T-cell (primary cell): ENCODE results near the gene HES4. TPM values are rescaled to one million over a fixed set of nuclear protein-coding genes. Genes with fewer than 3 reads are reported as not detected.

Source experiments
- ATAC-seq, 4 experiments: fragments of 200-7000 bp in 3 of 4; fragments of 150-1000 bp in 1 of 4; cut with Tn5 transposase; replicated peaks in 1 of 4; 1 replicate in 3 of 4; 2 replicates in 1 of 4; pipeline ENCODE4 v1.10.0; 2021; ENCODE audit warnings: moderate library complexity in 3 of 4, mild to moderate bottlenecking in 2 of 4, moderate number of reproducible peaks in 1 of 4
- CTCF ChIA-PET, 2 donors: fragments of 300-600 bp; sonication (Branson Sonifier 250); formaldehyde crosslinking; loops; one replicate each; lab custom pipeline; 2022; ENCODE audit warnings: antibody characterized with exemption in 2 of 2; lab: Charles Lee
- POLR2A ChIA-PET, 2 donors: fragments of 300-600 bp; sonication (Branson Sonifier 250); formaldehyde crosslinking; loops; one replicate each; lab custom pipeline; 2022; ENCODE audit warnings: antibody characterized with exemption in 2 of 2; lab: Charles Lee
- DNase-seq, 35 experiments: peaks; one replicate each; pipeline versions ENCODE4 v3.0.0 to v3.0.0-alpha.2; 2013 to 2023
- H3K27ac ChIP-seq: one replicate; pipeline ENCODE4 v1.5.1; 2013; ENCODE audit warnings: low read length
- H3K27me3 ChIP-seq, 2 experiments: replicated peaks in 1 of 2; 1 replicate in 1 of 2; 2 replicates in 1 of 2; pipeline versions ENCODE4 v1.6.1 to v1.7.0; 2013; ENCODE audit warnings: low read length in 1 of 2, mixed read lengths in 1 of 2; ENCODE audit not compliant: control insufficient read depth in 2 of 2, insufficient read depth in 2 of 2; ENCODE audit errors: extremely low read depth in 1 of 2
- H3K36me3 ChIP-seq, 2 donors: 1 replicate in 1 of 2; 2 replicates in 1 of 2; pipeline versions ENCODE4 v1.6.1 to v1.7.0; 2013; ENCODE audit warnings: low read length in 1 of 2; ENCODE audit not compliant: control insufficient read depth in 2 of 2, insufficient read depth in 1 of 2; ENCODE audit errors: extremely low read depth in 1 of 2
- H3K4me1 ChIP-seq, 2 experiments: 1 replicate in 1 of 2; 2 replicates in 1 of 2; pipeline versions ENCODE4 v1.6.1 to v1.7.0; 2013; ENCODE audit warnings: low read length in 2 of 2, mixed read lengths in 1 of 2; ENCODE audit not compliant: insufficient read depth in 2 of 2, control insufficient read depth in 1 of 2; ENCODE audit errors: extremely low read depth in 1 of 2
- H3K4me3 ChIP-seq, 2 donors: 1 replicate in 1 of 2; 2 replicates in 1 of 2; pipeline versions ENCODE4 v1.5.1 to v1.7.0; 2013; ENCODE audit warnings: mild to moderate bottlenecking in 2 of 2, low read length in 1 of 2, moderate library complexity in 1 of 2; ENCODE audit not compliant: control insufficient read depth in 1 of 2; ENCODE audit errors: extremely low read depth in 1 of 2
- H3K9me3 ChIP-seq: 2 replicates; pipeline ENCODE4 v1.7.0; 2013
- H3K27ac Mint-ChIP-seq, 2 donors: one replicate each; pipeline ENCODE4 v1.8.0; 2020 to 2021; ENCODE audit warnings: mild to moderate bottlenecking in 2 of 2, mixed read lengths in 2 of 2
- H3K27me3 Mint-ChIP-seq, 2 donors: one replicate each; pipeline ENCODE4 v1.8.0; 2021 to 2022; ENCODE audit warnings: mixed read lengths in 2 of 2
- H3K36me3 Mint-ChIP-seq: one replicate; pipeline ENCODE4 v1.8.0; 2021; ENCODE audit warnings: mixed read lengths
- H3K4me1 Mint-ChIP-seq, 3 donors: one replicate each; pipeline ENCODE4 v1.8.0; 2020 to 2022; ENCODE audit warnings: mixed read lengths in 3 of 3, mild to moderate bottlenecking in 1 of 3
- H3K4me3 Mint-ChIP-seq, 3 donors: one replicate each; pipeline ENCODE4 v1.8.0; 2020 to 2022; ENCODE audit warnings: mild to moderate bottlenecking in 3 of 3, mixed read lengths in 3 of 3, moderate library complexity in 3 of 3
- H3K9me3 Mint-ChIP-seq, 3 donors: one replicate each; pipeline ENCODE4 v1.8.0; 2020 to 2022; ENCODE audit warnings: mixed read lengths in 3 of 3
- WGBS: methylation state at CpG from one replicate; pipeline ENCODE4 v1.1.5; 2013; ENCODE audit warnings: missing lambda C conversion rate; ENCODE audit not compliant: insufficient coverage; 5-methylcytosine and 5-hydroxymethylcytosine counted together
- total RNA-seq, 35 experiments: library from RNA in 6 of 35; stranded (reverse) in 6 of 35; fragments of 120-200 nt in 1 of 35; gene quantifications; one replicate each; pipeline versions ENCODE4 v1.2.1 to v1.2.4 and lab custom pipeline; 2013 to 2026

The HES4 gene
- total RNA-seq, 5 donors from 2014 or later (not counting 1 experiment from before 2014, with no cell fraction given) = 1.5 to 11.9 (median 2.6) TPM

DNA sequence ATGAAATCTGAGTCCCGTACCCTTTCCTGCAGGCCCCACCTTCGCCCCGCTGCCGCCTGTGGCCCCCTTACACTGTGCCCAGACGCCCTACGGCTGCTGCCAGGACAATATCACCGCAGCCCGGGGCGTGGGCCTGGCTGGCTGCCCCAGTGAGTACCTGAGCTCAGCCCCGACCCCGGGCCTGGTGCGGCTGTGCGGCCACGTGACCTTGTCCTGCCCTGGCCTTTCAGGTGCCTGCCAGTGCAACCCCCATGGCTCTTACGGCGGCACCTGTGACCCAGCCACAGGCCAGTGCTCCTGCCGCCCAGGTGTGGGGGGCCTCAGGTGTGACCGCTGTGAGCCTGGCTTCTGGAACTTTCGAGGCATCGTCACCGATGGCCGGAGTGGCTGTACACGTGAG, 45.2 kb upstream of the HES4 start:
- ATAC-seq (no peak), DNase-seq (no peak)
- ChIA-PET CTCF (no interaction called here), POLR2A (no interaction called here)
- Mint-ChIP-seq H3K4me1 (peaks cover 0 to 1% (median 0%) of the 10 kb centered on the region in 3 donors), H3K27ac (no peak overlapping the region), H3K9me3 (no peaks in the 10 kb centered on the region), H3K27me3 (no peaks in the 10 kb centered on the region), H3K4me3 (no peak overlapping the region), H3K36me3 (no peaks in the 10 kb centered on the region)
- Histone ChIP-seq H3K27ac (no peak overlapping the region), H3K4me1 (peaks cover 0 to 5% of the 10 kb centered on the region in 2 experiments), H3K9me3 (no peaks in the 10 kb centered on the region), H3K27me3 (no peaks in the 10 kb centered on the region), H3K36me3 (no peaks in the 10 kb centered on the region), H3K4me3 (no peak overlapping the region)
- WGBS = 94% methylated on average over 20 of the region's 23 CpGs

DNA sequence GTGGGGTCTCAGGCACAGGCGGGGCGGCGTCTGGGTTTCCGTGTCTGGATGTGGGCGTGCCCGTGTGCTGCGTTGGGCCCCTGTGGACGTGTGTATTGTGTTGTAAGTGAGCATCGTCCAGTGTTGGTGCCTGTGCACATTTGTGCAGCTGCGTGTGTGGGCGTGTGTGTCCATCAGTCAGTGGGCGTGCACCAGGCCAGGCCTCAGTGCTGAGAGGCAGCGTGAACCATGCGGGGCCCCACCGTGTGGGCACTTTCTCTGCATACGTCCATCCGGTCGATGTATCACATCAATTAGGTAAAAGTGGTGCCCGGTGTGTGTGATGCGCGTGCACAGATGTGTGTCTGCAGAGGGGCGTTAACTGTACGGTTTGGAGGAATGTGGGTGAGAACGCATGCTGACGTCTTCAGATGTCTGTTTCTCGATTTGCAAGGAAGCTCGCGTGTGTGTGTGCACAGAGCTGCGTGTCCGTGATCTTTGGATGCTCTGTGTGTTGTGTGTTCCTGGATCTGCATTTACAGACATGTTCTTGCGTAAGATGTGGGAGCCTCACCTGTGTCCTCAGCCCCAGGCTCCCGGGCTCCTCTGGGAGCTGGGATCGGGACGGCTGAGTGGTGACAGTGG, 44.7 kb upstream of the HES4 start:
- H3K4me1 Mint-ChIP-seq = peaks cover 3 to 5% (median 3%) of the 10 kb centered on the region in 3 donors
- no peaks in the 10 kb centered on the region for H3K27me3 Mint-ChIP-seq
- Histone ChIP-seq H3K9me3 (no peaks in the 10 kb centered on the region), H3K27me3 (peaks cover 0 to 5% of the 10 kb centered on the region in 2 experiments), H3K27ac (no peak overlapping the region), H3K4me3 (no peak overlapping the region), H3K4me1 (peaks cover 0 to 11% of the 10 kb centered on the region in 2 experiments), H3K36me3 (no peaks in the 10 kb centered on the region)
- WGBS = 88% methylated on average over 30 of the region's 34 CpGs
- ATAC-seq (no peak), DNase-seq (no peak)
- H3K36me3 Mint-ChIP-seq = no peaks in the 10 kb centered on the region
- no peak overlapping the region for H3K4me3 Mint-ChIP-seq
- CTCF ChIA-PET = no interaction called here
- H3K9me3 Mint-ChIP-seq = no peaks in the 10 kb centered on the region
- no peak overlapping the region for H3K27ac Mint-ChIP-seq
- POLR2A ChIA-PET = no interaction called here

DNA sequence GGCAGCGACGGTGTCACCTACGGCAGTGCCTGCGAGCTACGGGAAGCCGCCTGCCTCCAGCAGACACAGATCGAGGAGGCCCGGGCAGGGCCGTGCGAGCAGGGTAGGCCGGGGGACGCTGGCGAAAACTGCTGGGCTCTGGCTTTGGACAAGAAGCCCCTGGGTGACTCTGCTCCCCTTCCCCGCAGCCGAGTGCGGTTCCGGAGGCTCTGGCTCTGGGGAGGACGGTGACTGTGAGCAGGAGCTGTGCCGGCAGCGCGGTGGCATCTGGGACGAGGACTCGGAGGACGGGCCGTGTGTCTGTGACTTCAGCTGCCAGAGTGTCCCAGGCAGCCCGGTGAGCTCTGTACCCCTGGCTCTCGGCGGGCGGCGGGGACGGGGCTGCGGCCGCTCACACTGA, 44.0 kb upstream of the HES4 start:
- H3K4me1 Mint-ChIP-seq = peaks cover 8 to 11% (median 10%) of the 10 kb centered on the region in 3 donors
- CTCF ChIA-PET = no interaction called here
- Histone ChIP-seq H3K27ac (no peak overlapping the region), H3K36me3 (no peaks in the 10 kb centered on the region), H3K4me1 (peaks cover 0 to 17% of the 10 kb centered on the region in 2 experiments), H3K27me3 (peaks cover 0 to 12% of the 10 kb centered on the region in 2 experiments), H3K9me3 (no peaks in the 10 kb centered on the region), H3K4me3 (no peak overlapping the region)
- ATAC-seq (no peak), DNase-seq (no peak)
- H3K27ac Mint-ChIP-seq = no peak overlapping the region
- no peak overlapping the region for H3K4me3 Mint-ChIP-seq
- no peaks in the 10 kb centered on the region for H3K36me3 Mint-ChIP-seq
- H3K9me3 Mint-ChIP-seq = no peaks in the 10 kb centered on the region
- H3K27me3 Mint-ChIP-seq = no peaks in the 10 kb centered on the region
- WGBS = 96% methylated on average over 32 of the region's 33 CpGs
- POLR2A ChIA-PET = no interaction called here

DNA sequence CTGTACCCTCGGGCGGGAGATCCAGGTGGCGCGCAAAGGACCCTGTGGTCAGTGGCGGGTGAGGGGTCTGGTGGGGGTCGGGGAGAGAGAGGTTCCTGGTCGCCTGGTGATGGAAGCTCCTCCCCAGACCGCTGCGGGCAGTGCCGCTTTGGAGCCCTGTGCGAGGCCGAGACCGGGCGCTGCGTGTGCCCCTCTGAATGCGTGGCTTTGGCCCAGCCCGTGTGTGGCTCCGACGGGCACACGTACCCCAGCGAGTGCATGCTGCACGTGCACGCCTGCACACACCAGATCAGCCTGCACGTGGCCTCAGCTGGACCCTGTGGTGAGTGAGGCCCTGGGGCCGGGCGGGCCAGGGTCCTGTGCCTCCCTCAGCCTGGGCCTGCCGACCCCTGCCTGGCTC, 43.5 kb upstream of the HES4 start:
- 93% methylated on average over 19 of the region's 27 CpGs for WGBS
- DNase-seq = no peak
- Histone ChIP-seq H3K4me3 (no peak overlapping the region), H3K27ac (no peak overlapping the region), H3K27me3 (peaks cover 0 to 17% of the 10 kb centered on the region in 2 experiments), H3K9me3 (no peaks in the 10 kb centered on the region), H3K4me1 (peaks cover 0 to 21% of the 10 kb centered on the region in 2 experiments), H3K36me3 (no peaks in the 10 kb centered on the region)
- no peak overlapping the region for H3K27ac Mint-ChIP-seq
- POLR2A ChIA-PET = no interaction called here
- no peak for ATAC-seq
- no peak overlapping the region for H3K4me3 Mint-ChIP-seq
- H3K27me3 Mint-ChIP-seq = peaks cover 4 to 5% of the 10 kb centered on the region in 2 donors
- peaks cover 11 to 16% (median 15%) of the 10 kb centered on the region in 3 donors for H3K4me1 Mint-ChIP-seq
- CTCF ChIA-PET = no interaction called here
- no peaks in the 10 kb centered on the region for H3K36me3 Mint-ChIP-seq
- no peaks in the 10 kb centered on the region for H3K9me3 Mint-ChIP-seq

DNA sequence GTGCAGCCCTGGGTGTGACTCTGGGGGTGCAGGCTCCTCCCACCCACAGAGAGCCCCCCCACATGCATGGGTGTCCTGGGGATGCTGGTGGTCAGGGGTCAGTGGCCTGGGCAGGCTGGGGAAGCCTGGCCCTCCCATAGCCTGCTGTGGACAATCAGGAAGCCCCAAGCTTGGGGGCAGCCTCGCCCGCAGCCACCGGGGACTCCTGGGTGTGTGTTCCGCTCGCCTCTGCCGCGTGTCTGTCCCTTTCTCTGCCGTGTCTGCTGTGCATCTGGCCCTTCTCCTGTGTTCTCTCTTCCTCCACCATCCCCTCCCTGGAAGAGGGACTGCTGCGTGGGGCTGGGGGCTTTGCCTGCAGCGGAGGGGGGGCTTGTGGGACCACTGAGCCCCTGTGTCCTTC, 42.9 kb upstream of the HES4 start:
- DNase-seq = peak in 1 of 35 experiments; percentile 37
- H3K4me1 ChIP-seq = peaks cover 0 to 21% of the 10 kb centered on the region in 2 experiments
- ChIA-PET POLR2A (no interaction called here), CTCF (no interaction called here)
- H3K9me3 ChIP-seq = no peaks in the 10 kb centered on the region
- peaks cover 0 to 23% of the 10 kb centered on the region in 2 experiments for H3K27me3 ChIP-seq
- H3K27me3 Mint-ChIP-seq = peaks cover 6 to 7% of the 10 kb centered on the region in 2 donors
- 83% methylated on average over 10 of the region's 10 CpGs for WGBS
- no peak overlapping the region for H3K27ac Mint-ChIP-seq
- no peaks in the 10 kb centered on the region for H3K36me3 ChIP-seq
- H3K4me3 Mint-ChIP-seq = peak overlapping the region in 1 of 3 donors; percentile 22
- H3K4me3 ChIP-seq = no peak overlapping the region
- peaks cover 11 to 18% (median 16%) of the 10 kb centered on the region in 3 donors for H3K4me1 Mint-ChIP-seq
- H3K9me3 Mint-ChIP-seq = no peaks in the 10 kb centered on the region
- no peak overlapping the region for H3K27ac ChIP-seq
- no peak for ATAC-seq
- H3K36me3 Mint-ChIP-seq = no peaks in the 10 kb centered on the region

DNA sequence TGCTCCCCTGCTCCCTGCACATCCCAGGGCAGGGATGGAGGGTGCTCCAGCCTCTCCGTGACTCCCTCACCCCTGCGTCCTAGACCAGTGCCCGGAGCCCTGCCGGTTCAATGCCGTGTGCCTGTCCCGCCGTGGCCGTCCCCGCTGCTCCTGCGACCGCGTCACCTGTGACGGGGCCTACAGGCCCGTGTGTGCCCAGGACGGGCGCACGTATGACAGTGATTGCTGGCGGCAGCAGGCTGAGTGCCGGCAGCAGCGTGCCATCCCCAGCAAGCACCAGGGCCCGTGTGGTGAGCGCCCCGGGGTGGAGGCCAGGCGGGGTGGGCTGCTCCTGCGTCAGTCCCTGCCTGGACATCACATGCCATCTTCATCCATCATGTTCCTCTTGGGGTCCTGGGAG, 42.0 kb upstream of the HES4 start:
- Histone ChIP-seq H3K4me1 (peaks cover 0 to 21% of the 10 kb centered on the region in 2 experiments), H3K9me3 (no peaks in the 10 kb centered on the region), H3K27me3 (peaks cover 0 to 32% of the 10 kb centered on the region in 2 experiments), H3K27ac (no peak overlapping the region), H3K36me3 (no peaks in the 10 kb centered on the region), H3K4me3 (no peak overlapping the region)
- Mint-ChIP-seq H3K36me3 (no peaks in the 10 kb centered on the region), H3K4me3 (peak overlapping the region in 1 of 3 donors; percentile 28), H3K4me1 (peaks cover 11 to 20% (median 16%) of the 10 kb centered on the region in 3 donors), H3K27me3 (peaks cover 6 to 12% of the 10 kb centered on the region in 2 donors), H3K9me3 (no peaks in the 10 kb centered on the region), H3K27ac (no peak overlapping the region)
- ChIA-PET CTCF (no interaction called here), POLR2A (no interaction called here)
- no peak for ATAC-seq
- WGBS = 92% methylated on average over 17 of the region's 25 CpGs
- peak in 1 of 35 experiments; percentile 34 for DNase-seq
